NOMO-1 treated with dmso at 0.1 percent for 144 hours (cell line): ENCODE data around the gene TRPM2.

ENCODE experiments used
- DNase-seq: peaks from one replicate; lab custom pipeline; 2025; ENCODE audit not compliant: unreplicated experiment; lab: John Stamatoyannopoulos, UW

TRPM2 gene

DNA sequence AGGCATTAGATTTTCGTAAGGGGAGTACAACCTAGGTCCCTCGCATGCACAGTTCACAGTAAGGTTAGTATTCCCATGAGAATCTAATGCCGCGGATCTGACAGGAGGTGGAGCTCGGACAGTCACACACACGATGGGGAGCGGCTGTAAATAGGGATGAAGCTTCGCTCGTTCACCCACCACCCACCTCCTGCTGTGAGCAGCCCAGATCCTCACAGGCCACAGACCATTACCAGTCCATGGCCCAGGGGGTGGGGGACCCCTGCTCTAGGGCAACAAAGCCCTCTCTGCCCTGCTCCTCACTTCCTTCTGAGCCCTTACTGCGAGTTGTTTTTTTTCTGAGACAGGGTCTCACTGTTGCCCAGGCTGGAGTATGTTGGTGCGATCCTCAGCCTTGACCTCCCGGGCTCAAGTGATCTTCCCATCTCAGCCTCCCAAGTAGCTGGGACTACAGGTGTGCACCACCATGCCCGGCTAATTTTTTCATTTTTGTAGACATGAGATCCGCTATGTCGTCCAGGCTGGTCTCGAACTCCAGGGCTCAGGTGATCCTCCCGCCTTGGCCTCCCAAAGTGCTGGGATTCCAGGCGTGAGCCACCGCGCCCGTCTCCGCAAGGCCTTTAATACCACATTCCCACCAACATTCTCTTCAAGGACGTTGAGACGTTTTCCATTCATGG is 21.3 kb downstream of the TRPM2 start:
- no peak for DNase-seq

GRCh38 chr21:44375281-44375651 is 21.8 kb downstream of the TRPM2 start:
- peak; percentile 75 for DNase-seq

DNA sequence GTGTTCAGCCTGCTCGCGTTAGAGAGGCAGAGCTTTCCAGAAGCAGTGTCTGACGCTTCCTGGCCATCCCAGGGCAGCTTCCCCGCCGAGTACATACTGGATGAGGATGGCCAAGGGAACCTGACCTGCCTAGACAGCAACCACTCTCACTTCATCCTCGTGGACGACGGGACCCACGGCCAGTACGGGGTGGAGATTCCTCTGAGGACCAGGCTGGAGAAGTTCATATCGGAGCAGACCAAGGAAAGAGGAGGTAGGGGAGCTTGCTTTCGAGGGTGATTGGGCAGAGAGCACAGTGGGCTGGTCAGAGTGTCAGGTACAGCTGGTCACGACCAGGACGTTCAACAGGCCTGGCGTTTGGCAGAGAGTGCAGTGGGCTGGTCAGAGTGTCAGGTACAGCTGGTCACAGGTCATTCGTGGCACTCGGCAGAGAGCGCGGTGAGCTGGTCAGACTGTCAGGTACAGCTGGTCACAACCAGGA is 22.4 kb downstream of the TRPM2 start:
- no peak for DNase-seq

DNA sequence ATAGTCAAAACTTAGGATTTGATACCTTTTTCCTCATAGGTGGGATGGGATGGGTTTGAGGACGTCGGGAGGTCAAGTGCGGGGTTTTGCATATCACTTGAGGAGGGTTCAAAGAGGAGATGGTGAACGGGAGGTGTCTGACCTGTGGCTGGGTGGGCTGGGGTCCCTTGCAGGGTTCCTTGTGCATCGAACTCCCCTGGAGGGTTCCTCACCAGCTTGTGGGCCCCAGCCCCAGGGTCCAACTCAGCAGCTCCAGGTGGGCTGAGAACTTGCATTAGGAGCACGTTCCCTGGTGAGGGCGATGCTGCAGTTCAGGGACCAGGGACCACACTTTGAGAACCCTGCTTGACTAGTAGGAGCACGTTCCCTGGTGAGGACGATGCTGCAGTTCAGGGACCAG is 23.2 kb downstream of the TRPM2 start:
- DNase-seq, result no peak

DNA sequence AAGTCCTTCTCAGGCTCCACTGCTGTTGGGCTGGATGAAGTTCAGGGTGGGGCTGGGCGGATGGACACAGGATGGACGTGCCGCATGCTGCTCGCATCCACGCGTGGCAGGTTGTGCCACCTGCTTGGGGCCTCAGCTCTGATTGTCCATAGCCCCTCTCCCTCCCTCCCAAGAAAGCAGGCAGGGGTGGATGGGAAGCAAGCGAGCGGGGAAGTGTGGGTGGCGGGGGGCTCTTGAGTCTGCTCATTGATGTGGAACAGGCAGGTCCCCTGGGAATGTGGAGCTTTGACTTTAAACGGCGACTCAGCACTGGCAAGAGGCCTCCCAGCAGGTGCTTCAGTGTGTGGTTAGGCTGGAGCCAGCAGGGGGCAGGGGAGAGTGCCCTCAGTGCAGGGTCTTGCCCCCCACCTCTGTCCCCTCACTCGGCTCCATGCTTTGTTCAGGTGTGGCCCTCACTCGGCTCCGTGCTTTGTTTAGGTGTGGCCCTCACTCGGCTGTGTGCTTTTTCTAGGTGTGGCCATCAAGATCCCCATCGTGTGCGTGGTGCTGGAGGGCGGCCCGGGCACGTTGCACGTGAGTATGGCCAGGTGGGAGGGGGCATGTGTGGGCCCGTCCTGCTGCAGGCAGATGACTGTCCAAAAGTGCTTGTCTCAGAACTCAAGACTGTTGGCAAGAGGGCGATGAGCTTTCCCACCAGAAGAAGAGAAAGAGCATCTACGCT is 23.9 kb downstream of the TRPM2 start:
- no peak for DNase-seq

- DNase-seq, result no peak
Measured at GRCh38 chr21:44377922-44378645, 24.7 kb downstream of the TRPM2 start.

GRCh38 chr21:44378646-44379514 is 25.5 kb downstream of the TRPM2 start:
- DNase-seq, result no peak

DNA sequence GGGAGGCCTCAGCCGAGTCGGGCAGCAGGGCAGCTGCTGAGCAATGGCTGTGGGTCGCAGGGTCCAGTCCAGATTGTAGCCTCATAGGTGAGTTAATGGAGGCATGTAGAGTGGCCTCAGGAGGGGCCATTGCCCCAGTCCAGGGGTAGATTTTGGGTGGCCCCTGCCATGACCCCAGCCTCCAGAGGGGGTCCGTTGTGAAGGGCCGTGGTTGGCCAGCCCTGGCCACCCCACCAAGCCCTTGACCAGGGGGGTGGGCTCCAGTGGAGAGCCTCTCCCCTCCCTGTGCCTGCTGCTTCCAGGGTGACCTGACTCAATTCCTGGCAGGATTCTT is 26.1 kb downstream of the TRPM2 start:
- DNase-seq, result no peak

GRCh38 chr21:44379991-44380865 is 26.8 kb downstream of the TRPM2 start:
- DNase-seq, result no peak

GRCh38 chr21:44380876-44381275 is 27.5 kb downstream of the TRPM2 start:
- no peak for DNase-seq

DNA sequence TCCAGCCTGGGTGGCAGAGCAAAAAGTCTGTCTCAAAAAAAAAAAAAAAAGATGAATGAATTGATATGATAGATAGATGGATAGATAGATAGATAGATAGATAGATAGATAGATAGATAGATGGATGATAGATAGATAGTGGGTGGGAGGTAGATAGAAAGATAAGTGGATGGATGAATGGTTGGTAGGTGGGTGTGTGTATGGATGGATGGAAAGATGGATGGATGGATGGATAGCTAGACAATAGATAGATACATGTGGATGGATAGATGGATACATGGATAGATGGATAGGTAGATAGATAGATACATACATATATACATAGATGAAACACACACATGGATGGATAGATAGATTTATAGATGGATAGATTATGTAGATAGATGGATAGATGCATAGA is 28.5 kb downstream of the TRPM2 start:
- DNase-seq, result no peak

GRCh38 chr21:44382536-44382935 is 29.1 kb downstream of the TRPM2 start:
- DNase-seq, result no peak

DNA sequence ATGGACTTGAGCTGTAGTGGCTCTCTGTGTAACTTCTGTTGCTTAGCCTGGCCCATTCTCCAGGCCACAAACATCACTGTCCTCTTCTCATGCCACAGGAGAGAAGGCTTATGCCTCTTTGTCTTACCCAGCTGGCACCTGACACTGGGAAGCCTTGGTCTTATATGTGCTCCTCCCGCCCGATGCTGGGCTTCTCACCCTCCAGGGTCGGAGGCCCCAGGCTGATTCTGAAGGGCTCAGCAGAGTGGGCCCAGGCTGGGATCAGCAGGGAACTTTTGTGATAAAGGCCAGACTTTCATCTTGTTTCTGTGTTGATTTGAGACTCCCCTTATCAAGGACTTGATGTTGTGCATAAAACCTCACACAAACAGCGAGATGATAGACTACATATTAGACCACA is 29.8 kb downstream of the TRPM2 start:
- no peak for DNase-seq

DNA sequence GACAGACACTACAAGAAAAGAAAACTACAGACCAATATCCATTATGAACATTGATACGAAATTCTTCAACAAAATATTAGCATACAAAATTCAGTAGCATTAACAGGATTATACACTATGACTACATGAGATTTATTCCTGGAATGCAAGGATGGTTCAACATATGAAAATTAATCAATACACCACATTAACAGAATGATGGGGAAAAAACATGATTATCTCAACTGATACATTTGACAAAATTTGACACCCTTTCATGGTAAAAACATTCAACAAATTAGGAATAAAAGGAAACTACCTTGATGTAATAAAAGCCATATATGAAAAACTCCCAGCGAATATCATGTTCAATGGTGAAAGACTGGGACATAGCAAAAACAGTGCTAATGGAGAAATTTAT is 31.5 kb downstream of the TRPM2 start:
- no peak for DNase-seq

GRCh38 chr21:44389335-44389734 is 35.9 kb downstream of the TRPM2 start:
- no peak for DNase-seq

DNA sequence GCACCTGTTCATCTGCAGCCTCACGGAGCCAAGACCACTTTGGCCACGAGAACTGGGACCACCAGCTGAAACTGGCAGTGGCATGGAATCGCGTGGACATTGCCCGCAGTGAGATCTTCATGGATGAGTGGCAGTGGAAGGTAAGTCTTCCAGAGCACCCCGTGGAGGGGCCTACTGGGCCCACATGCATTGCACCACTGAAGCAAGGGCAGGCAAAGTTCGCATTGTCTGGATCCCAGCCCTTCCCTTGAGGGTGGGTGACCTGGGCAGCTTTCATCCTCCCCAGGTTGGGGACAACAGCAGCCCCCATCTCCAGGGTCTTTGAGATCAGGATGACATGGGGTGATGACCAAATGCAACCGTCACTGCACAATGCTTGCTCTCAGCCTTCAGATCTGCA is 37.5 kb downstream of the TRPM2 start:
- DNase-seq, result no peak

- no peak for DNase-seq
Measured at GRCh38 chr21:44391345-44392091, 38.1 kb downstream of the TRPM2 start.

DNA sequence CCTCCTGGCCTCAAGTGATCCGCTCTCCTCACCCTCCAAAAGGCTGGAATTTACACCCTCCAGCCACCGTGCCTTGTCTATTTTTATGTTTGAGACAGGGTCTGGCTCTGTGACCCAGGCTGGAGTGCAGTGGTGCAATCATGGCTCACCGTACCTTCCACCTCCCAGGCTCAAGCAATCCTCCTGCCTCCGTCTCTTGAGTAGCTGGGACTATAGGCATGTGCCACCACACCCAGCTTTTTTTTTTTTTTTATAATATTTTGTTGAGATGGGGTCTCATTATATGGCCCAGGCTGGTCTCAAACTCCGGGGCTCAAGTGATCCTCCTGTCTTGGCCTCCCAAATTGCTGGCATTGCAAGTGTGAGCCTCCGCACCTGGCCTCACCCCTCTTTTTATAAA is 38.8 kb downstream of the TRPM2 start:
- DNase-seq, result no peak

DNA sequence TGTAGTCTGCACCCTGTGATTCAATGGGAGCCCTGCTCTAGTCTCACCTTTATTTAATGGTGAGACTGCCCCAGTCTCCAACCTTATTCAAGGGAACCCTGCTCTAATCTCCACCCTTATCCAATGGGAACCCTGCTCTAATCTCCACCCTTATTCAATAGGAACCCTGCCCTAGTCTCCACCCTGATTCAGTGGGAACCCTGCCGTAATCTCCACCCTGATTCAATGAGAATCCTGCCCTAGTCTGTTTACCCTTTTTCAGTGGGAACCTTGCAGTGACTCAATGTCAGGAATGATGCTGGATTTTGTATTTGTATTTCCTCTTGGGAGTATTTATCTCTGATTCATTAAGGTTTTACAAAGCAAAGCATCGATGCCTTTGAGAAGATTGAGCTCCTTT is 39.5 kb downstream of the TRPM2 start:
- no peak for DNase-seq

- no peak for DNase-seq
Measured at GRCh38 chr21:44394733-44395132, 41.3 kb downstream of the TRPM2 start.
